ENCODE data around the gene DAAM2.

DNA sequence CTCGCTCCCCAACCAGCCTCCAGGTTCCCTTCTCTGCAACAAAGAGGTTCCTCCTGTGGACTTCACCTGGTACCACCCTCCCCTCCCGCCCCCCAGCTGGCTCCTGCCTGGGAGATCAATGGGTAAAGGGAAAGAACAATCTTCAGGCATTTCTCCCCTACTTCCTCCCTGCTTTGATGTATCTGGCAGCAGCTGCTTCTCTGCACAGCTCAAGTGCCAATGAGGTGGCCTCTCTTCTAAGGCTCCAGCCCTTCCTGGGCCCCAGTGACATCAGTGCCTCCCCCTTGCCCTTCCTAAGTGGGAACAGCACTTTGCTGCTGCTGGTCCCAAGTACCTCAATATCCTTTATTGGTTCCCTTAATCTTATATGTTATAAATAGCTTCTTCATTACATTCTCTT is 118.6 kb downstream of the DAAM2 start:
- TF ChIP-seq, protein P1, sequence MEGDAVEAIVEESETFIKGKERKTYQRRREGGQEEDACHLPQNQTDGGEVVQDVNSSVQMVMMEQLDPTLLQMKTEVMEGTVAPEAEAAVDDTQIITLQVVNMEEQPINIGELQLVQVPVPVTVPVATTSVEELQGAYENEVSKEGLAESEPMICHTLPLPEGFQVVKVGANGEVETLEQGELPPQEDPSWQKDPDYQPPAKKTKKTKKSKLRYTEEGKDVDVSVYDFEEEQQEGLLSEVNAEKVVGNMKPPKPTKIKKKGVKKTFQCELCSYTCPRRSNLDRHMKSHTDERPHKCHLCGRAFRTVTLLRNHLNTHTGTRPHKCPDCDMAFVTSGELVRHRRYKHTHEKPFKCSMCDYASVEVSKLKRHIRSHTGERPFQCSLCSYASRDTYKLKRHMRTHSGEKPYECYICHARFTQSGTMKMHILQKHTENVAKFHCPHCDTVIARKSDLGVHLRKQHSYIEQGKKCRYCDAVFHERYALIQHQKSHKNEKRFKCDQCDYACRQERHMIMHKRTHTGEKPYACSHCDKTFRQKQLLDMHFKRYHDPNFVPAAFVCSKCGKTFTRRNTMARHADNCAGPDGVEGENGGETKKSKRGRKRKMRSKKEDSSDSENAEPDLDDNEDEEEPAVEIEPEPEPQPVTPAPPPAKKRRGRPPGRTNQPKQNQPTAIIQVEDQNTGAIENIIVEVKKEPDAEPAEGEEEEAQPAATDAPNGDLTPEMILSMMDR (IDR thresholded peaks at IDR 0.05): no peak
- no peak for TF ChIP-seq POLR2AphosphoS5 (IDR thresholded peaks at IDR 0.05)
- no peak for TF ChIP-seq POLR2A (IDR thresholded peaks at IDR 0.05)

Data from stomach (tissue), 4 donors.